Endothelial cell (in vitro differentiated cells): Measurements from ENCODE around the gene FOXO6. TPM values are rescaled to one million over a fixed set of nuclear protein-coding genes. Genes with fewer than 3 reads are reported as not detected.

Source experiments
- DNase-seq: peaks from one replicate; pipeline ENCODE4 v3.0.0; 2021; ENCODE audit warnings: low spot score
- H3K27ac Mint-ChIP-seq: one replicate; pipeline ENCODE4 v1.8.0; 2021; ENCODE audit warnings: mixed read lengths, inconsistent platforms; ENCODE audit not compliant: unreplicated experiment
- H3K27me3 Mint-ChIP-seq: one replicate; pipeline ENCODE4 v1.8.0; 2021; ENCODE audit warnings: mild to moderate bottlenecking, moderate library complexity, mixed read lengths, inconsistent platforms; ENCODE audit not compliant: unreplicated experiment
- H3K36me3 Mint-ChIP-seq: one replicate; pipeline ENCODE4 v1.8.0; 2021; ENCODE audit warnings: mild to moderate bottlenecking, low read depth, mixed read lengths, inconsistent platforms; ENCODE audit not compliant: unreplicated experiment
- H3K4me1 Mint-ChIP-seq: one replicate; pipeline ENCODE4 v1.8.0; 2021; ENCODE audit warnings: mild to moderate bottlenecking, mixed read lengths, inconsistent platforms; ENCODE audit not compliant: unreplicated experiment
- H3K4me3 Mint-ChIP-seq: one replicate; pipeline ENCODE4 v1.8.0; 2021; ENCODE audit warnings: mild to moderate bottlenecking, mixed read lengths, inconsistent platforms; ENCODE audit not compliant: unreplicated experiment
- H3K9me3 Mint-ChIP-seq: one replicate; pipeline ENCODE4 v1.8.0; 2021; ENCODE audit warnings: mixed read lengths, inconsistent platforms; ENCODE audit not compliant: unreplicated experiment
- total RNA-seq: library from RNA; stranded (reverse); fragmentation: NEBNext Ultra II Directional; extraction: Animal tissue kit (Norgen Biotek cat#: 25700); gene quantifications from one replicate; pipeline ENCODE4 v1.2.1, GENCODE V29; 2021; ENCODE audit not compliant: unreplicated experiment
- TF ChIP-seq, protein P1 (sequence below): fragments of 200-600 bp; sonication (generic); IDR thresholded peaks from one replicate; pipeline ENCODE4 v1.5.0; 2021; ENCODE audit warnings: antibody characterized with exemption; ENCODE audit not compliant: unreplicated experiment

FOXO6 gene
- total RNA-seq, 1 donor from 2014 or later = 0.23 TPM

- H3K27ac Mint-ChIP-seq = no peak overlapping the region
- H3K36me3 Mint-ChIP-seq = peaks cover 6% of the 10 kb centered on the region
- H3K27me3 Mint-ChIP-seq = peaks cover 7% of the 10 kb centered on the region
- DNase-seq = no peak
- H3K9me3 Mint-ChIP-seq = peaks cover 4% of the 10 kb centered on the region
- TF ChIP-seq, protein P1, sequence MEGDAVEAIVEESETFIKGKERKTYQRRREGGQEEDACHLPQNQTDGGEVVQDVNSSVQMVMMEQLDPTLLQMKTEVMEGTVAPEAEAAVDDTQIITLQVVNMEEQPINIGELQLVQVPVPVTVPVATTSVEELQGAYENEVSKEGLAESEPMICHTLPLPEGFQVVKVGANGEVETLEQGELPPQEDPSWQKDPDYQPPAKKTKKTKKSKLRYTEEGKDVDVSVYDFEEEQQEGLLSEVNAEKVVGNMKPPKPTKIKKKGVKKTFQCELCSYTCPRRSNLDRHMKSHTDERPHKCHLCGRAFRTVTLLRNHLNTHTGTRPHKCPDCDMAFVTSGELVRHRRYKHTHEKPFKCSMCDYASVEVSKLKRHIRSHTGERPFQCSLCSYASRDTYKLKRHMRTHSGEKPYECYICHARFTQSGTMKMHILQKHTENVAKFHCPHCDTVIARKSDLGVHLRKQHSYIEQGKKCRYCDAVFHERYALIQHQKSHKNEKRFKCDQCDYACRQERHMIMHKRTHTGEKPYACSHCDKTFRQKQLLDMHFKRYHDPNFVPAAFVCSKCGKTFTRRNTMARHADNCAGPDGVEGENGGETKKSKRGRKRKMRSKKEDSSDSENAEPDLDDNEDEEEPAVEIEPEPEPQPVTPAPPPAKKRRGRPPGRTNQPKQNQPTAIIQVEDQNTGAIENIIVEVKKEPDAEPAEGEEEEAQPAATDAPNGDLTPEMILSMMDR = no peak
- H3K4me3 Mint-ChIP-seq = no peak overlapping the region
- H3K4me1 Mint-ChIP-seq = peaks cover 14% of the 10 kb centered on the region
Observed at GRCh38 chr1:41397020-41397419, 35.8 kb downstream of the FOXO6 start.

DNA sequence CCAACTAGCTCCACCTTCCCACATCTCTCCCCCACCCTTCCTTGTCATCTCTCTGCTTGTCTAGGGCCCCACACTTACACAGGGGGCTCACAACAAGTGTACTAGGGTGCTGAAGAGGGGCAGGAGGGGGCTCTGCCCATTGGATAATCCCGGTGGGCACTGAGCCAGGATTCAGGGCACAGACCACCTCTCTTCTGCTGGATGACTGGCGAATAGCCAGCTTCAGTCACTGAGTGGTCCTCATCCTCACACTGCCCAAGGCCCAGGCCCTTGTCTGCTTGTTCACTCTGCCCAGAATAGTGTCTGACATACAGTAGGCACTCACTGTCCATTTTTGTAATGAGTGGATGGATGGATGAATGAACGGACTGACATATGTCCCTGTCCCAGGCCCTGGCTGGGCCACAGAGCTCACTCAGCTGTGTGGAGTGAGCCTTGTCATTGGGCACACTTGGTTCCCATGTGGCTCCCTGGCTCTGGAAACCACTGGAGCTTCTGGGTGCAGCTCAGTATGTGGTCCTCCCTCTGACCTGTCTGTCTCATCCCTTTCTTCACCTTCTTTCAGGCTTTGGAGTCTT, 36.6 kb downstream of the FOXO6 start:
- peaks cover 6% of the 10 kb centered on the region for H3K36me3 Mint-ChIP-seq
- peaks cover 4% of the 10 kb centered on the region for H3K9me3 Mint-ChIP-seq
- peaks cover 14% of the 10 kb centered on the region for H3K4me1 Mint-ChIP-seq
- peaks cover 7% of the 10 kb centered on the region for H3K27me3 Mint-ChIP-seq
- no peak for DNase-seq
- TF ChIP-seq, protein P1 = no peak
- H3K27ac Mint-ChIP-seq = no peak overlapping the region
- no peak overlapping the region for H3K4me3 Mint-ChIP-seq

GRCh38 chr1:41399145-41399795, 38.0 kb downstream of the FOXO6 start:
- no peak for DNase-seq
- Mint-ChIP-seq H3K4me3 (no peak overlapping the region), H3K9me3 (peaks cover 4% of the 10 kb centered on the region), H3K36me3 (peaks cover 6% of the 10 kb centered on the region), H3K27me3 (peaks cover 9% of the 10 kb centered on the region), H3K4me1 (peaks cover 17% of the 10 kb centered on the region), H3K27ac (no peak overlapping the region)
- TF ChIP-seq, protein P1 = no peak

DNA sequence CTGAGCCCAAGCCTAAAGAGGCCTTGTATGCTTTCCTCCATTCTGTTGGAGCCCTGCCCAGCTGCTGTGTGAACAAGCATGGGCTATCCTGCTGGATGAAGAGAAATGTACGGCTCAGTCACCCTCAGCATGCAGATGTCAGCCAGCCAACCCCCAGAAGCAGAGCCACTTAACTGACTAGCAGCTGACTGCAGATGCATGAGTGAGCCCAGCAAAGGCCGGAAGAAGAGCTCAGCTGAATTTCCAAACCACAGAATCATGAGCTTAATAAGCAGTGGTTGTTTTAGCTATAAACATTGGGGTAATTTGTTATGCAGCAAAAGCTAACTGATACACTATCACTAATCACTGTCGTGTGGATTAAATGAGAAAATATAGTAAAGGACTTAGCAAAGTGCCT, 39.0 kb downstream of the FOXO6 start:
- Mint-ChIP-seq H3K9me3 (peaks cover 4% of the 10 kb centered on the region), H3K27me3 (peaks cover 9% of the 10 kb centered on the region), H3K27ac (no peak overlapping the region), H3K4me1 (peaks cover 14% of the 10 kb centered on the region), H3K4me3 (no peak overlapping the region), H3K36me3 (peaks cover 6% of the 10 kb centered on the region)
- DNase-seq = no peak
- TF ChIP-seq, protein P1 = no peak

DNA sequence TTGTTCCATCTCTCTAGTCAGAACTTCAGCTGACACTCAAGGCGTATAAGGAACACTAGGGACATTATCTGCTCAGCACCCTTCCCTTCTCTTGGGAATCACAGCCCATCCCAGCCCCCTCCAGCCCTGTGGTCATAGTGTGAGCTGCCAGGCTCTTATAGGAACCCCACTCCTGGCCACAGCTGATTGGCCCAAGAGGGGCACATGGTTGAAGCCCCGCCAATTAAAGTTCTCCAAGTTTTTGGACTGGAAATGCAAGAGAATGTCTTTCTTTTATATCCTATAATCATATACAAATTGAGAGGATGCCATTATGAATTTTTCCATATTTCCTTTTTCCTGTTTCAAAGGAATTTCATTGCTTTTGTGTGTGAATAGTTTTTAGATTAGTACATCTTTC, 40.7 kb downstream of the FOXO6 start:
- no peak for DNase-seq
- H3K9me3 Mint-ChIP-seq = peaks cover 4% of the 10 kb centered on the region
- no peak overlapping the region for H3K4me3 Mint-ChIP-seq
- TF ChIP-seq, protein P1 = no peak
- peaks cover 8% of the 10 kb centered on the region for H3K27me3 Mint-ChIP-seq
- no peak overlapping the region for H3K27ac Mint-ChIP-seq
- peaks cover 3% of the 10 kb centered on the region for H3K36me3 Mint-ChIP-seq
- peaks cover 7% of the 10 kb centered on the region for H3K4me1 Mint-ChIP-seq
